GM12878 (cell line): ENCODE measurements around the gene KMT2E. TPM values are rescaled to one million over a fixed set of nuclear protein-coding genes. Genes with fewer than 3 reads are reported as not detected.

Source experiments
- ATAC-seq: fragments of 200-7000 bp; cut with Tn5 transposase; 3 replicates; pipeline ENCODE4 v1.9.1; 2020; ENCODE audit warnings: mild to moderate bottlenecking, moderate library complexity
- BruUV-seq: library from RNA; stranded (reverse); fragments of 400-500 nt; replicated peaks from 2 replicates; lab custom pipeline; 2021; lab: Mats Ljungman, UMichigan
- CTCF ChIA-PET: fragments of 300-600 bp; sonication (Branson Sonifier 250); formaldehyde crosslinking; extraction: SDS; loops from one replicate; lab custom pipeline; 2021; ENCODE audit warnings: inconsistent platforms; lab: Yijun Ruan, JAX
- POLR2A ChIA-PET: fragments of 350-600 bp; formaldehyde crosslinking; extraction: SDS; loops from one replicate; lab custom pipeline; 2021; ENCODE audit warnings: inconsistent platforms; lab: Charles Lee
- RAD21 ChIA-PET: fragments of 300-600 bp; sonication (Branson Sonifier 250); formaldehyde crosslinking; loops from one replicate; lab custom pipeline; 2023; ENCODE audit warnings: antibody characterized with exemption; ENCODE audit not compliant: unreplicated experiment; lab: Charles Lee
- SMC1A ChIA-PET: fragments of 300-600 bp; sonication (Branson Sonifier 250); formaldehyde crosslinking; loops from one replicate; lab custom pipeline; 2023; ENCODE audit not compliant: unreplicated experiment, uncharacterized antibody; lab: Charles Lee
- DNase-seq: peaks from one replicate; pipeline ENCODE4 v3.0.0-alpha.2; 2011; ENCODE audit warnings: low read depth, low spot score
- FAIRE-seq: peaks from 3 replicates; lab custom pipeline; 2011; peaks lifted over from hg19 to GRCh38; lab: Jason Lieb, UNC
- H2AFZ ChIP-seq: 2 replicates; pipeline ENCODE4 v1.6.0; 2011; ENCODE audit warnings: low read depth, low read length, control low read depth; ENCODE audit not compliant: control insufficient read depth
- H3K27ac ChIP-seq: 2 replicates; pipeline ENCODE4 v1.5.1; 2011; ENCODE audit warnings: control low read depth; ENCODE audit not compliant: control insufficient read depth, insufficient read depth
- H3K27me3 ChIP-seq, 2 experiments: replicated peaks in 1 of 2; 2 replicates each; pipeline versions ENCODE4 v1.6.0 to v1.6.1; 2011; ENCODE audit warnings: low read length in 1 of 2; ENCODE audit not compliant: control insufficient read depth in 2 of 2, insufficient read depth in 2 of 2
- H3K36me3 ChIP-seq, 2 experiments: 2 replicates each; pipeline ENCODE4 v1.5.1; 2011; ENCODE audit warnings: low read length in 1 of 2; ENCODE audit not compliant: control insufficient read depth in 2 of 2, insufficient read depth in 2 of 2
- H3K4me1 ChIP-seq: 2 replicates; pipeline ENCODE4 v1.6.1; 2011; ENCODE audit warnings: mild to moderate bottlenecking, low read length, moderate library complexity, mixed read lengths; ENCODE audit not compliant: control insufficient read depth, insufficient read depth
- H3K4me2 ChIP-seq: 2 replicates; pipeline ENCODE4 v1.6.0; 2011; ENCODE audit warnings: control low read depth; ENCODE audit not compliant: control insufficient read depth, insufficient read depth
- H3K4me3 ChIP-seq: fragments of 200-600 bp; sonication (generic); 2 replicates; pipeline ENCODE4 v1.5.1; 2016
- H3K79me2 ChIP-seq: 2 replicates; pipeline ENCODE4 v1.6.0; 2011; ENCODE audit warnings: low read length; ENCODE audit not compliant: control insufficient read depth, insufficient read depth
- H3K9ac ChIP-seq: 2 replicates; pipeline ENCODE4 v1.8.0; 2011; ENCODE audit warnings: low read length, control low read depth, mixed read lengths; ENCODE audit not compliant: control insufficient read depth, insufficient read depth
- H3K9me3 ChIP-seq: replicated peaks from 3 replicates; pipeline ENCODE4 v1.5.1; 2011; ENCODE audit warnings: mild to moderate bottlenecking, low read length; ENCODE audit not compliant: control insufficient read depth, insufficient read depth
- H4K20me1 ChIP-seq: 2 replicates; pipeline ENCODE4 v1.6.0; 2011; ENCODE audit not compliant: control insufficient read depth, insufficient read depth
- CHD1 ChIP-seq: IDR thresholded peaks from 2 replicates; pipeline ENCODE4 v1.6.1; 2012; ENCODE audit warnings: low read depth, low read length, improper control_type of control experiment
- DPF2 ChIP-seq: fragments of 450-650 bp; IDR thresholded peaks from 2 replicates; pipeline ENCODE4 v1.6.1; 2017; ENCODE audit warnings: mild to moderate bottlenecking
- FOXM1 ChIP-seq: IDR thresholded peaks from 2 replicates; pipeline ENCODE4 v1.6.1; 2012; ENCODE audit warnings: low read depth, mild to moderate bottlenecking, inconsistent platforms, low read length, moderate library complexity
- HDGF ChIP-seq: fragments of 450-650 bp; IDR thresholded peaks from 2 replicates; pipeline ENCODE4 v1.6.1; 2016; ENCODE audit warnings: antibody characterized with exemption
- NR2C1 ChIP-seq: fragments of 450-650 bp; IDR thresholded peaks from 2 replicates; pipeline ENCODE4 v1.6.1; 2017; ENCODE audit warnings: antibody characterized with exemption, mild to moderate bottlenecking, moderate library complexity
- NRF1 ChIP-seq: conservative IDR thresholded peaks from 2 replicates; pipeline ENCODE4 v1.6.1; 2011; ENCODE audit warnings: mild to moderate bottlenecking, low read depth, low read length, improper control_type of control experiment
- RAD51 ChIP-seq: fragments of 450-650 bp; IDR thresholded peaks from 2 replicates; pipeline ENCODE4 v1.6.1; 2016; ENCODE audit warnings: moderate library complexity, mild to moderate bottlenecking, inconsistent platforms
- SMARCA5 ChIP-seq: fragments of 450-650 bp; IDR thresholded peaks from 2 replicates; pipeline ENCODE4 v1.6.1; 2017; ENCODE audit warnings: mild to moderate bottlenecking
- WGBS: methylation state at CpG from one replicate; pipeline ENCODE4 v1.1.6; 2016; ENCODE audit warnings: low lambda C conversion rate; ENCODE audit not compliant: insufficient replicate concordance, insufficient coverage; ENCODE audit errors: missing lambda C conversion rate; 5-methylcytosine and 5-hydroxymethylcytosine counted together
- in situ Hi-C: fragments of 300-500 bp; cut with MboI; formaldehyde crosslinking; loops from 9 replicates; pipeline ENCODE4 v1.14.3; 2018; ENCODE audit warnings: mixed read lengths
- intact Hi-C: fragments of 100-400 bp; cut with micrococcal nuclease; formaldehyde crosslinking; loops from one replicate; pipeline ENCODE4 v1.14.2; 2022; ENCODE audit not compliant: unreplicated experiment
- polyA plus RNA-seq, 11 experiments: library from polyadenylated mRNA; depleted of rRNA in 4 of 11; unstranded in 6 of 11; stranded (reverse) in 5 of 11; fragments of >200 nt; fragmentation: Nextera tagmentation in 4 of 11; fragmentation: Illumina TruSeq in 1 of 11; extraction: Ambion mirVana in 4 of 11; extraction: Trizol in 1 of 11; gene quantifications; 1 replicate in 1 of 11; 2 replicates in 10 of 11; pipeline versions ENCODE4 v1.2.1 to v1.2.3, GENCODE V29; 2011 to 2016; ENCODE audit warnings: inconsistent platforms in 2 of 11, missing spikeins in 2 of 11, low read depth in 1 of 11
- total RNA-seq, 4 experiments: library from RNA; depleted of rRNA in 3 of 4; stranded (reverse); fragments of >200 nt in 3 of 4; fragmentation: Illumina TruSeq in 1 of 4; extraction: Trizol in 1 of 4; gene quantifications; 2 replicates each; pipeline versions ENCODE4 v1.2.1 to v1.2.3, GENCODE V29; 2013 to 2021
- TF ChIP-seq, protein P1 (sequence below): IDR thresholded peaks from 2 replicates; pipeline ENCODE4 v1.6.1; 2012; ENCODE audit warnings: low read depth, low read length, improper control_type of control experiment
- TF ChIP-seq, protein P2 (sequence below): fragments of 450-650 bp; IDR thresholded peaks from 2 replicates; pipeline ENCODE4 v1.6.1; 2014; ENCODE audit warnings: mild to moderate bottlenecking
- TF ChIP-seq, protein P3 (sequence below): fragments of 450-650 bp; IDR thresholded peaks from 2 replicates; pipeline ENCODE4 v1.6.1; 2017; ENCODE audit warnings: mild to moderate bottlenecking, moderate library complexity

Gene KMT2E
- total and polyA plus RNA-seq, 10 of the 15 experiments (the other 5 are each of a cell fraction or from before 2014, with no cell fraction given): 13.2 to 68.1 (median 34.1) TPM

DNA sequence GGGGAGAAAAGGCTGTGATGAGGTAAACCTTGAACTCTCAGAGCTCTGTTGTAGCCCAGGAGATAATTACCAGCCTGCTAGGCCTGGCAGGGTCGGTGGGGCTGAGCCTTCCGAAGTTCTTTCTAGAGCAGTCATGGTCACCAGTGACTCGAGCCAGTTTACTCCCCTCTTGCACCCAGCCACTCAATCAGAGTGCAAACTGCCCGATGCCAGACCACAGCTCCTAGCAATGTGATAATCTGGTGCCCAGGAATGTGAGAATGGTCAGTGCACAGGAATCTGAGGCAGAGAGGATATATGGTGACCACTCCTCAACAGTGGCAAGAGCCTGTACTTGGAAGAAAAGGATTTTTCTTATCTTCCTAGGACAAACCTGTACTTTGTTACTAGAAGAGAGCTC lies 46.4 kb upstream of the KMT2E start:
- FAIRE-seq (no peak), ATAC-seq (no peak), DNase-seq (no peak)
- ChIA-PET SMC1A (interaction anchor here (0.9 to 1.7 kb wide), 7 partner anchors 9 to 50 kb away, joined by 3 to 10 read pairs (median 4); no protein-coding TSS in a partner anchor), CTCF (interaction anchor here (1.2 to 1.7 kb wide), 6 partner anchors 12 to 134 kb away, joined by 3 to 5 read pairs (median 4); no protein-coding TSS in a partner anchor), RAD21 (interaction anchor here (0.6 to 1.4 kb wide), 2 partner anchors 45 to 397 kb away, joined by 3 to 5 read pairs; no protein-coding TSS in a partner anchor), POLR2A (interaction anchor here (1.1 kb wide), 1 partner anchor 43 kb away, joined by 3 read pairs; no protein-coding TSS in a partner anchor)
- Histone ChIP-seq H3K4me1 (peaks cover 8% of the 10 kb centered on the region; the same call in 1 of the 2 replicates), H3K4me2 (no peak overlapping the region), H3K79me2 (no peaks in the 10 kb centered on the region), H3K9me3 (peaks cover 8% of the 10 kb centered on the region; the same call in 1 of the 3 replicates), H4K20me1 (no peaks in the 10 kb centered on the region), H3K4me3 (no peak overlapping the region), H3K36me3 (no peaks in the 10 kb centered on the region), H2AFZ (no peak overlapping the region), H3K27ac (no peak overlapping the region), H3K27me3 (no peaks in the 10 kb centered on the region), H3K9ac (no peak overlapping the region)
- BruUV-seq: no TSS peak
- in situ Hi-C loops: no loop called here
- TF ChIP-seq, protein P1, sequence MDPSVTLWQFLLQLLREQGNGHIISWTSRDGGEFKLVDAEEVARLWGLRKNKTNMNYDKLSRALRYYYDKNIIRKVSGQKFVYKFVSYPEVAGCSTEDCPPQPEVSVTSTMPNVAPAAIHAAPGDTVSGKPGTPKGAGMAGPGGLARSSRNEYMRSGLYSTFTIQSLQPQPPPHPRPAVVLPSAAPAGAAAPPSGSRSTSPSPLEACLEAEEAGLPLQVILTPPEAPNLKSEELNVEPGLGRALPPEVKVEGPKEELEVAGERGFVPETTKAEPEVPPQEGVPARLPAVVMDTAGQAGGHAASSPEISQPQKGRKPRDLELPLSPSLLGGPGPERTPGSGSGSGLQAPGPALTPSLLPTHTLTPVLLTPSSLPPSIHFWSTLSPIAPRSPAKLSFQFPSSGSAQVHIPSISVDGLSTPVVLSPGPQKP: no peak
- TF ChIP-seq NRF1 (no peak), HDGF (no peak), NR2C1 (no peak)
- intact Hi-C loops: no loop called here
- 94% methylated on average over 4 of the region's 4 CpGs for WGBS

DNA sequence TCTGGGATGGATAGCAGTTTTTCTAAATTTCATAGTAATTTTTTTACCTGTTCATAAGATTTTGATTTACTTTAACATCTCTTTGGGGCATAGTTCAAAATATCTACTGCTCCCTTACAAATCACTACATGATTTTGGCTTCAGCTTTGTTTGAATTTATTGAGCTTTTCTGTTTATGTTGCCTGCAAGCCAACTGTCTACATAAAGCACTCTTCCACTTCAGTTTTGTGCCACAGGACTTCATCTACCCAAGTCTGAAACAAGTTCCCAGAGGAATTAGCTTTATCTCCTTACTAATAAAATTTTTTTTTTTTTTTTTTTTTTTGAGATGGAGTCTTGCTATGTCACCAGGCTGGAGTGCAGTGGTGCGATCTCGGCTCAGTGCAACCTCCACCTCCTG lies 45.4 kb upstream of the KMT2E start:
- H3K36me3 ChIP-seq: no peaks in the 10 kb centered on the region
- no peak overlapping the region for H3K4me2 ChIP-seq
- no peaks in the 10 kb centered on the region for H3K4me1 ChIP-seq
- ATAC-seq (no peak), DNase-seq (no peak), FAIRE-seq (no peak)
- H4K20me1 ChIP-seq: no peaks in the 10 kb centered on the region
- no peak overlapping the region for H3K9ac ChIP-seq
- ChIA-PET RAD21 (interaction anchor here (0.7 kb wide), 1 partner anchor 26 kb away, joined by 3 read pairs; no protein-coding TSS in a partner anchor), CTCF (interaction anchor here (1.2 to 2.1 kb wide), 4 partner anchors 12 to 133 kb away, joined by 3 to 21 read pairs (median 4); no protein-coding TSS in a partner anchor), POLR2A (interaction anchor here (0.6 to 1.7 kb wide), 6 partner anchors 8 to 144 kb away, joined by 4 to 6 read pairs (median 4); no protein-coding TSS in a partner anchor), SMC1A (interaction anchor here (0.6 to 1.7 kb wide), 2 partner anchors 13 to 74 kb away, joined by 3 to 10 read pairs; no protein-coding TSS in a partner anchor)
- intact Hi-C loops (no loop called here), in situ Hi-C loops (no loop called here)
- no peaks in the 10 kb centered on the region for H3K27me3 ChIP-seq
- H3K9me3 ChIP-seq: peaks cover 3% of the 10 kb centered on the region; the same call in 1 of the 3 replicates
- no peak overlapping the region for H3K27ac ChIP-seq
- H3K4me3 ChIP-seq: no peak overlapping the region
- H2AFZ ChIP-seq: no peak overlapping the region
- H3K79me2 ChIP-seq: no peaks in the 10 kb centered on the region
- no CpG with 5 or more reads among the region's 2 CpGs for WGBS
- no TSS peak for BruUV-seq
- no peak for TF ChIP-seq RAD51
- TF ChIP-seq, protein P2, sequence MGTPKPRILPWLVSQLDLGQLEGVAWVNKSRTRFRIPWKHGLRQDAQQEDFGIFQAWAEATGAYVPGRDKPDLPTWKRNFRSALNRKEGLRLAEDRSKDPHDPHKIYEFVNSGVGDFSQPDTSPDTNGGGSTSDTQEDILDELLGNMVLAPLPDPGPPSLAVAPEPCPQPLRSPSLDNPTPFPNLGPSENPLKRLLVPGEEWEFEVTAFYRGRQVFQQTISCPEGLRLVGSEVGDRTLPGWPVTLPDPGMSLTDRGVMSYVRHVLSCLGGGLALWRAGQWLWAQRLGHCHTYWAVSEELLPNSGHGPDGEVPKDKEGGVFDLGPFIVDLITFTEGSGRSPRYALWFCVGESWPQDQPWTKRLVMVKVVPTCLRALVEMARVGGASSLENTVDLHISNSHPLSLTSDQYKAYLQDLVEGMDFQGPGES: no peak
- TF ChIP-seq SMARCA5: no peak
- no peak for TF ChIP-seq FOXM1
- TF ChIP-seq DPF2: no peak
- TF ChIP-seq CHD1: no peak
- TF ChIP-seq, protein P3, sequence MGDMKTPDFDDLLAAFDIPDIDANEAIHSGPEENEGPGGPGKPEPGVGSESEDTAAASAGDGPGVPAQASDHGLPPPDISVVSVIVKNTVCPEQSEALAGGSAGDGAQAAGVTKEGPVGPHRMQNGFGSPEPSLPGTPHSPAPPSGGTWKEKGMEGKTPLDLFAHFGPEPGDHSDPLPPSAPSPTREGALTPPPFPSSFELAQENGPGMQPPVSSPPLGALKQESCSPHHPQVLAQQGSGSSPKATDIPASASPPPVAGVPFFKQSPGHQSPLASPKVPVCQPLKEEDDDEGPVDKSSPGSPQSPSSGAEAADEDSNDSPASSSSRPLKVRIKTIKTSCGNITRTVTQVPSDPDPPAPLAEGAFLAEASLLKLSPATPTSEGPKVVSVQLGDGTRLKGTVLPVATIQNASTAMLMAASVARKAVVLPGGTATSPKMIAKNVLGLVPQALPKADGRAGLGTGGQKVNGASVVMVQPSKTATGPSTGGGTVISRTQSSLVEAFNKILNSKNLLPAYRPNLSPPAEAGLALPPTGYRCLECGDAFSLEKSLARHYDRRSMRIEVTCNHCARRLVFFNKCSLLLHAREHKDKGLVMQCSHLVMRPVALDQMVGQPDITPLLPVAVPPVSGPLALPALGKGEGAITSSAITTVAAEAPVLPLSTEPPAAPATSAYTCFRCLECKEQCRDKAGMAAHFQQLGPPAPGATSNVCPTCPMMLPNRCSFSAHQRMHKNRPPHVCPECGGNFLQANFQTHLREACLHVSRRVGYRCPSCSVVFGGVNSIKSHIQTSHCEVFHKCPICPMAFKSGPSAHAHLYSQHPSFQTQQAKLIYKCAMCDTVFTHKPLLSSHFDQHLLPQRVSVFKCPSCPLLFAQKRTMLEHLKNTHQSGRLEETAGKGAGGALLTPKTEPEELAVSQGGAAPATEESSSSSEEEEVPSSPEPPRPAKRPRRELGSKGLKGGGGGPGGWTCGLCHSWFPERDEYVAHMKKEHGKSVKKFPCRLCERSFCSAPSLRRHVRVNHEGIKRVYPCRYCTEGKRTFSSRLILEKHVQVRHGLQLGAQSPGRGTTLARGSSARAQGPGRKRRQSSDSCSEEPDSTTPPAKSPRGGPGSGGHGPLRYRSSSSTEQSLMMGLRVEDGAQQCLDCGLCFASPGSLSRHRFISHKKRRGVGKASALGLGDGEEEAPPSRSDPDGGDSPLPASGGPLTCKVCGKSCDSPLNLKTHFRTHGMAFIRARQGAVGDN: no peak
